Esophagus squamous epithelium (tissue), 4 donors: ENCODE results near the gene CLSTN2.
A peak's percentile ranks its signal among the peaks of the same experiment; 100 is the strongest.

ENCODE experiments used
- CTCF ChIP-seq, 6 experiments: fragments of 450-650 bp in 4 of 6; fragments of 200-600 bp in 2 of 6; sonication (generic) in 2 of 6; IDR thresholded peaks; one replicate each; pipeline ENCODE4 v1.5.1; 2016 to 2019; ENCODE audit warnings: antibody characterized with exemption in 6 of 6, mild to moderate bottlenecking in 4 of 6, moderate library complexity in 4 of 6
- POLR2A ChIP-seq, 4 donors: fragments of 450-650 bp; IDR thresholded peaks; one replicate each; pipeline ENCODE4 v1.6.1; 2017; ENCODE audit warnings: antibody characterized with exemption in 4 of 4, mild to moderate bottlenecking in 4 of 4, moderate library complexity in 3 of 4

DNA sequence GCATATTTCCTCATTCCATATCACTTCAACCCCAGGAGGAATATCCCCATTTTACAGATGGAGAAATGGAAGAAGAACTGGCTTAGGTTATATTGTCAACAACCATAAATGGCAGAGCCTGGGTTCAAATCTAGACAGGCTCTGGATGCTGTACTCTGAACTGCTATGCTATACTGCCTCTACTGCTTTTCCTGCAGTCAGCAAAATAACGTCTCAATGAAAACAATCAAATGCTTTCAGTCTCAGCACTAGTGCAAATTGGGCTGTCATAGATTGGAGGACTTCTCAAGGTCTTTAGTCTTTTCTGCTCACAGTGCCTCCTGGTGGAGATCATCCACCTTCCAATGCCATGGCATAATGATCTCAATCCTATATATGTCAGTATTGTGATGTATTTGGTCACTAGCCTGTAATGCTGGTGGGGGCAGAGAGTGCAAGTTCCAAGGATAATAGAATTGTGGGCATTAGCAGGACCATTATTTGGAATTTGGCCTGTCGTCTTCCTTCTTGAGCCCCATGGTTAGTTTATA, 285.0 kb downstream of the CLSTN2 start:
- TF ChIP-seq CTCF (IDR thresholded peaks at IDR 0.05) (peak in 1 of 6 experiments; percentile 27), POLR2A (IDR thresholded peaks at IDR 0.05) (no peak)
